Measurements from ENCODE around the gene SLC24A3.

GRCh38 chr20:19662637-19662995 is 450.2 kb downstream of the SLC24A3 start:
- TF ChIP-seq POLR2A (IDR thresholded peaks at IDR 0.05), result no peak
- TF ChIP-seq, protein P1, sequence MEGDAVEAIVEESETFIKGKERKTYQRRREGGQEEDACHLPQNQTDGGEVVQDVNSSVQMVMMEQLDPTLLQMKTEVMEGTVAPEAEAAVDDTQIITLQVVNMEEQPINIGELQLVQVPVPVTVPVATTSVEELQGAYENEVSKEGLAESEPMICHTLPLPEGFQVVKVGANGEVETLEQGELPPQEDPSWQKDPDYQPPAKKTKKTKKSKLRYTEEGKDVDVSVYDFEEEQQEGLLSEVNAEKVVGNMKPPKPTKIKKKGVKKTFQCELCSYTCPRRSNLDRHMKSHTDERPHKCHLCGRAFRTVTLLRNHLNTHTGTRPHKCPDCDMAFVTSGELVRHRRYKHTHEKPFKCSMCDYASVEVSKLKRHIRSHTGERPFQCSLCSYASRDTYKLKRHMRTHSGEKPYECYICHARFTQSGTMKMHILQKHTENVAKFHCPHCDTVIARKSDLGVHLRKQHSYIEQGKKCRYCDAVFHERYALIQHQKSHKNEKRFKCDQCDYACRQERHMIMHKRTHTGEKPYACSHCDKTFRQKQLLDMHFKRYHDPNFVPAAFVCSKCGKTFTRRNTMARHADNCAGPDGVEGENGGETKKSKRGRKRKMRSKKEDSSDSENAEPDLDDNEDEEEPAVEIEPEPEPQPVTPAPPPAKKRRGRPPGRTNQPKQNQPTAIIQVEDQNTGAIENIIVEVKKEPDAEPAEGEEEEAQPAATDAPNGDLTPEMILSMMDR (IDR thresholded peaks at IDR 0.05), result no peak

Data from sigmoid colon (tissue), 3 donors.